GM23338 (cell line): Measurements from ENCODE around the gene ARL15. TPM values are rescaled to one million over a fixed set of nuclear protein-coding genes. Genes with fewer than 3 reads are reported as not detected.

ENCODE experiments used
- ATAC-seq: fragments of 200-7000 bp; cut with Tn5 transposase; 3 replicates; pipeline ENCODE4 v1.9.1; 2020
- DNase-seq: peaks from one replicate; pipeline ENCODE4 v3.0.0-alpha.2; 2015; ENCODE audit warnings: low spot score
- H2AFZ ChIP-seq: fragments of 200-600 bp; sonication (generic); 2 replicates; pipeline ENCODE4 v1.8.0; 2016; ENCODE audit warnings: antibody characterized with exemption, mild to moderate bottlenecking, moderate library complexity
- H3F3A ChIP-seq: fragments of 200-600 bp; sonication (generic); replicated peaks from 2 replicates; pipeline ENCODE4 v1.8.0; 2017; ENCODE audit warnings: antibody characterized with exemption, mixed run types, low read depth
- H3K27ac ChIP-seq: fragments of 200-600 bp; sonication (generic); 2 replicates; pipeline ENCODE4 v1.6.1; 2016; ENCODE audit warnings: low read depth
- H3K27me3 ChIP-seq: fragments of 200-600 bp; sonication (generic); 2 replicates; pipeline ENCODE4 v1.8.0; 2016; ENCODE audit warnings: mild to moderate bottlenecking, mixed run types, moderate library complexity; ENCODE audit not compliant: insufficient read depth
- H3K36me3 ChIP-seq: fragments of 200-600 bp; sonication (generic); 2 replicates; pipeline ENCODE4 v1.8.0; 2016; ENCODE audit warnings: mild to moderate bottlenecking; ENCODE audit not compliant: insufficient read depth
- H3K4me1 ChIP-seq: fragments of 200-600 bp; sonication (generic); 2 replicates; pipeline ENCODE4 v1.8.0; 2016; ENCODE audit warnings: mild to moderate bottlenecking, moderate library complexity; ENCODE audit not compliant: insufficient read depth
- H3K4me2 ChIP-seq: fragments of 200-600 bp; sonication (generic); 2 replicates; pipeline ENCODE4 v1.7.1; 2017; ENCODE audit warnings: mixed run types
- H3K4me3 ChIP-seq: fragments of 200-600 bp; sonication (generic); 2 replicates; pipeline ENCODE4 v1.6.1; 2016; ENCODE audit warnings: mixed run types
- H3K79me2 ChIP-seq: fragments of 200-600 bp; sonication (generic); replicated peaks from 2 replicates; pipeline ENCODE4 v1.8.0; 2017; ENCODE audit warnings: mild to moderate bottlenecking; ENCODE audit not compliant: insufficient read depth
- H3K9me2 ChIP-seq: fragments of 200-600 bp; sonication (generic); 2 replicates; pipeline ENCODE4 v1.8.0; 2017; ENCODE audit not compliant: insufficient read depth
- H4K20me1 ChIP-seq: fragments of 200-600 bp; sonication (generic); replicated peaks from 2 replicates; pipeline ENCODE4 v1.8.0; 2017; ENCODE audit warnings: mild to moderate bottlenecking; ENCODE audit not compliant: insufficient read depth
- H3K27ac Mint-ChIP-seq: 2 replicates; pipeline ENCODE4 v1.8.0; 2020; ENCODE audit warnings: inconsistent platforms, mild to moderate bottlenecking, moderate library complexity, mixed read lengths
- H3K27me3 Mint-ChIP-seq: 3 replicates; pipeline ENCODE4 v1.8.0; 2022; ENCODE audit warnings: low read depth, mild to moderate bottlenecking, moderate library complexity, mixed read lengths, inconsistent platforms; ENCODE audit not compliant: insufficient read depth, poor library complexity
- H3K36me3 Mint-ChIP-seq: 3 replicates; pipeline ENCODE4 v1.8.0; 2021; ENCODE audit warnings: low read depth, mild to moderate bottlenecking, inconsistent platforms, moderate library complexity, mixed read lengths
- H3K4me1 Mint-ChIP-seq: 3 replicates; pipeline ENCODE4 v1.8.0; 2020; ENCODE audit warnings: mild to moderate bottlenecking, inconsistent platforms, mixed read lengths
- H3K4me3 Mint-ChIP-seq: 3 replicates; pipeline ENCODE4 v1.8.0; 2021; ENCODE audit warnings: moderate library complexity, mild to moderate bottlenecking, inconsistent platforms, mixed read lengths
- H3K9me3 Mint-ChIP-seq: 3 replicates; pipeline ENCODE4 v1.8.0; 2020; ENCODE audit warnings: moderate library complexity, mild to moderate bottlenecking, inconsistent platforms, mixed read lengths
- ETS1 ChIP-seq: IDR thresholded peaks from 2 replicates; pipeline ENCODE4 v1.6.1; 2016; ENCODE audit warnings: antibody characterized with exemption
- EZH2phosphoT487 ChIP-seq: fragments of 200-600 bp; sonication (generic); IDR thresholded peaks from one replicate; pipeline ENCODE4 v1.8.1; 2018; ENCODE audit warnings: antibody characterized with exemption; ENCODE audit not compliant: unreplicated experiment
- JUNB ChIP-seq: IDR thresholded peaks from one replicate; pipeline ENCODE4 v1.6.1; 2016; ENCODE audit warnings: antibody characterized with exemption; ENCODE audit not compliant: unreplicated experiment
- STAT1 ChIP-seq: IDR thresholded peaks from one replicate; pipeline ENCODE4 v1.6.1; 2016; ENCODE audit warnings: antibody characterized with exemption; ENCODE audit not compliant: unreplicated experiment
- ZNF331 ChIP-seq: fragments of 250-450 bp; sonication (Bioruptor Pico); IDR thresholded peaks from 2 replicates; pipeline ENCODE4 v1.5.0; 2020; ENCODE audit warnings: low read depth, mild to moderate bottlenecking, moderate library complexity
- polyA plus RNA-seq: library from polyadenylated mRNA; unstranded; fragments of >200 nt; fragmentation: Nextera tagmentation; extraction: Ambion mirVana; gene quantifications from 2 replicates; pipeline ENCODE4 v1.2.1, GENCODE V29; 2016
- total RNA-seq: library from RNA; depleted of rRNA; stranded (reverse); fragments of >200 nt; shearing (Covaris generic); gene quantifications from 2 replicates; pipeline ENCODE4 v1.2.3, GENCODE V29; 2014
- TF ChIP-seq, protein P1 (sequence below): fragments of 250-450 bp; sonication (Bioruptor Pico); IDR thresholded peaks from 2 replicates; pipeline ENCODE4 v1.5.0; 2020; ENCODE audit warnings: mild to moderate bottlenecking, moderate library complexity
- TF ChIP-seq, protein P2 (sequence below), 2 experiments: fragments of 200-600 bp in 1 of 2; sonication (generic) in 1 of 2; conservative IDR thresholded peaks; 2 replicates each; pipeline versions ENCODE4 v1.5.1 to v1.6.1; 2016 to 2017; ENCODE audit warnings: antibody characterized with exemption in 2 of 2, low read depth in 2 of 2, mild to moderate bottlenecking in 2 of 2, moderate library complexity in 1 of 2

Gene ARL15
- total and polyA plus RNA-seq, 2 experiments from 2014 or later, result 13.0 to 54.0 TPM

DNA sequence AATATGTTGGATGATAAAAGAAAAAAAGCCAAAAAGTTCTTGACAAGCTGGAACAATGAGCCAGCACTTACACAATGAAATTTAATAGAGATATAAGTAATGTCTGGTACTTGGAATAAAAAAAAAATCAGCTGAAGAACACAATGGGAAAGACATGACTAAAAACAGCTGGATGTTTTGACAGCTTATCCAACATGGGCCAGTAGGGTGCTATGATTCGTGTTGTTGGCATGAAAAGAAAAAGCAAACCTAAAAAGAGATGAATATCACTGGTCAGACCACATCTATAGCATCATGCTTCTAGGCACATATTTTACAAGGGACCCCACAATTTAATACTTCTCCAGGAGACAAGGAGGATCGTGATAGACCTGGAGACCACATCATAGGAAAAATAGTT, 175.3 kb downstream of the ARL15 start (continued):
- TF ChIP-seq, protein P1, sequence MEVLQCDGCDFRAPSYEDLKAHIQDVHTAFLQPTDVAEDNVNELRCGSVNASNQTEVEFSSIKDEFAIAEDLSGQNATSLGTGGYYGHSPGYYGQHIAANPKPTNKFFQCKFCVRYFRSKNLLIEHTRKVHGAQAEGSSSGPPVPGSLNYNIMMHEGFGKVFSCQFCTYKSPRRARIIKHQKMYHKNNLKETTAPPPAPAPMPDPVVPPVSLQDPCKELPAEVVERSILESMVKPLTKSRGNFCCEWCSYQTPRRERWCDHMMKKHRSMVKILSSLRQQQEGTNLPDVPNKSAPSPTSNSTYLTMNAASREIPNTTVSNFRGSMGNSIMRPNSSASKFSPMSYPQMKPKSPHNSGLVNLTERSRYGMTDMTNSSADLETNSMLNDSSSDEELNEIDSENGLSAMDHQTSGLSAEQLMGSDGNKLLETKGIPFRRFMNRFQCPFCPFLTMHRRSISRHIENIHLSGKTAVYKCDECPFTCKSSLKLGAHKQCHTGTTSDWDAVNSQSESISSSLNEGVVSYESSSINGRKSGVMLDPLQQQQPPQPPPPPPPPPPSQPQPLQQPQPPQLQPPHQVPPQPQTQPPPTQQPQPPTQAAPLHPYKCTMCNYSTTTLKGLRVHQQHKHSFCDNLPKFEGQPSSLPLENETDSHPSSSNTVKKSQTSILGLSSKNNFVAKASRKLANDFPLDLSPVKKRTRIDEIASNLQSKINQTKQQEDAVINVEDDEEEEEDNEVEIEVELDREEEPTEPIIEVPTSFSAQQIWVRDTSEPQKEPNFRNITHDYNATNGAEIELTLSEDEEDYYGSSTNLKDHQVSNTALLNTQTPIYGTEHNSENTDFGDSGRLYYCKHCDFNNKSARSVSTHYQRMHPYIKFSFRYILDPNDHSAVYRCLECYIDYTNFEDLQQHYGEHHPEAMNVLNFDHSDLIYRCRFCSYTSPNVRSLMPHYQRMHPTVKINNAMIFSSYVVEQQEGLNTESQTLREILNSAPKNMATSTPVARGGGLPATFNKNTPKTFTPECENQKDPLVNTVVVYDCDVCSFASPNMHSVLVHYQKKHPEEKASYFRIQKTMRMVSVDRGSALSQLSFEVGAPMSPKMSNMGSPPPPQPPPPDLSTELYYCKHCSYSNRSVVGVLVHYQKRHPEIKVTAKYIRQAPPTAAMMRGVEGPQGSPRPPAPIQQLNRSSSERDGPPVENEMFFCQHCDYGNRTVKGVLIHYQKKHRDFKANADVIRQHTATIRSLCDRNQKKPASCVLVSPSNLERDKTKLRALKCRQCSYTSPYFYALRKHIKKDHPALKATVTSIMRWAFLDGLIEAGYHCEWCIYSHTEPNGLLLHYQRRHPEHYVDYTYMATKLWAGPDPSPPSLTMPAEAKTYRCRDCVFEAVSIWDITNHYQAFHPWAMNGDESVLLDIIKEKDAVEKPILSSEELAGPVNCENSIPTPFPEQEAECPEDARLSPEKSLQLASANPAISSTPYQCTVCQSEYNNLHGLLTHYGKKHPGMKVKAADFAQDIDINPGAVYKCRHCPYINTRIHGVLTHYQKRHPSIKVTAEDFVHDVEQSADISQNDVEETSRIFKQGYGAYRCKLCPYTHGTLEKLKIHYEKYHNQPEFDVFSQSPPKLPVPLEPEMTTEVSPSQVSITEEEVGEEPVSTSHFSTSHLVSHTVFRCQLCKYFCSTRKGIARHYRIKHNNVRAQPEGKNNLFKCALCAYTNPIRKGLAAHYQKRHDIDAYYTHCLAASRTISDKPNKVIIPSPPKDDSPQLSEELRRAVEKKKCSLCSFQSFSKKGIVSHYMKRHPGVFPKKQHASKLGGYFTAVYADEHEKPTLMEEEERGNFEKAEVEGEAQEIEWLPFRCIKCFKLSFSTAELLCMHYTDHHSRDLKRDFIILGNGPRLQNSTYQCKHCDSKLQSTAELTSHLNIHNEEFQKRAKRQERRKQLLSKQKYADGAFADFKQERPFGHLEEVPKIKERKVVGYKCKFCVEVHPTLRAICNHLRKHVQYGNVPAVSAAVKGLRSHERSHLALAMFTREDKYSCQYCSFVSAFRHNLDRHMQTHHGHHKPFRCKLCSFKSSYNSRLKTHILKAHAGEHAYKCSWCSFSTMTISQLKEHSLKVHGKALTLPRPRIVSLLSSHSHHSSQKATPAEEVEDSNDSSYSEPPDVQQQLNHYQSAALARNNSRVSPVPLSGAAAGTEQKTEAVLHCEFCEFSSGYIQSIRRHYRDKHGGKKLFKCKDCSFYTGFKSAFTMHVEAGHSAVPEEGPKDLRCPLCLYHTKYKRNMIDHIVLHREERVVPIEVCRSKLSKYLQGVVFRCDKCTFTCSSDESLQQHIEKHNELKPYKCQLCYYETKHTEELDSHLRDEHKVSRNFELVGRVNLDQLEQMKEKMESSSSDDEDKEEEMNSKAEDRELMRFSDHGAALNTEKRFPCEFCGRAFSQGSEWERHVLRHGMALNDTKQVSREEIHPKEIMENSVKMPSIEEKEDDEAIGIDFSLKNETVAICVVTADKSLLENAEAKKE (CRISPR knock-in tag), result no peak

DNA sequence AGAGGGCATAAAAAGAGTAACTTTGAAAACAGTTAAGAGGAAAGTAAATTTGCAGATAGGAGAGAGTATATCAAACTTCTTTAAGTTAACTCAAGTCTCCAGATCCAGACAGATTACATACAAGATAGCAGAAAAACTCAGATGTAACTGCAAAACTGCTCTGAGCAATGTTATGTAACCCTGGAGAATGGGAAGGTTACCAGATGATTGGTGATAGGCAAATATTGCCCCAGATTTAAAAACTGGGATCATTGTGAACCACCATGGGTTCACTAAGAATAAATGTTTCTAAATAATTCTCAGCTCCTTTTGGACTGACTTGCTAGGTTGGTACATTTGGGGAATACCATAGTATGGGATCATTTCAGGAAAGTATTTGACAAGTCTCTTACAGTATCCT, 176.5 kb downstream of the ARL15 start:
- H3K4me1 ChIP-seq, result no peaks in the 10 kb centered on the region
- Mint-ChIP-seq H3K27ac (no peak overlapping the region), H3K36me3 (no peaks in the 10 kb centered on the region; the same call in 2 of the 3 replicates), H3K4me3 (no peak overlapping the region), H3K9me3 (no peaks in the 10 kb centered on the region), H3K27me3 (no peaks in the 10 kb centered on the region), H3K4me1 (no peaks in the 10 kb centered on the region)
- no peaks in the 10 kb centered on the region for H3K79me2 ChIP-seq
- H3K36me3 ChIP-seq, result no peaks in the 10 kb centered on the region
- no peaks in the 10 kb centered on the region for H3K9me2 ChIP-seq
- H3K27ac ChIP-seq, result no peak overlapping the region
- no peaks in the 10 kb centered on the region for H3K27me3 ChIP-seq
- DNase-seq (no peak), ATAC-seq (no peak)
- H2AFZ ChIP-seq, result no peak overlapping the region
- no peak overlapping the region for H3K4me2 ChIP-seq
- no peaks in the 10 kb centered on the region for H4K20me1 ChIP-seq
- H3F3A ChIP-seq, result no peaks in the 10 kb centered on the region
- no peak overlapping the region for H3K4me3 ChIP-seq
- no peak for TF ChIP-seq EZH2phosphoT487
- TF ChIP-seq, protein P2, sequence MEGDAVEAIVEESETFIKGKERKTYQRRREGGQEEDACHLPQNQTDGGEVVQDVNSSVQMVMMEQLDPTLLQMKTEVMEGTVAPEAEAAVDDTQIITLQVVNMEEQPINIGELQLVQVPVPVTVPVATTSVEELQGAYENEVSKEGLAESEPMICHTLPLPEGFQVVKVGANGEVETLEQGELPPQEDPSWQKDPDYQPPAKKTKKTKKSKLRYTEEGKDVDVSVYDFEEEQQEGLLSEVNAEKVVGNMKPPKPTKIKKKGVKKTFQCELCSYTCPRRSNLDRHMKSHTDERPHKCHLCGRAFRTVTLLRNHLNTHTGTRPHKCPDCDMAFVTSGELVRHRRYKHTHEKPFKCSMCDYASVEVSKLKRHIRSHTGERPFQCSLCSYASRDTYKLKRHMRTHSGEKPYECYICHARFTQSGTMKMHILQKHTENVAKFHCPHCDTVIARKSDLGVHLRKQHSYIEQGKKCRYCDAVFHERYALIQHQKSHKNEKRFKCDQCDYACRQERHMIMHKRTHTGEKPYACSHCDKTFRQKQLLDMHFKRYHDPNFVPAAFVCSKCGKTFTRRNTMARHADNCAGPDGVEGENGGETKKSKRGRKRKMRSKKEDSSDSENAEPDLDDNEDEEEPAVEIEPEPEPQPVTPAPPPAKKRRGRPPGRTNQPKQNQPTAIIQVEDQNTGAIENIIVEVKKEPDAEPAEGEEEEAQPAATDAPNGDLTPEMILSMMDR (conservative IDR thresholded peaks at IDR 0.05; ENCODE audit: low read depth in 2 of 2), result no peak
- TF ChIP-seq STAT1, result no peak
- no peak for TF ChIP-seq ETS1
- no peak for TF ChIP-seq ZNF331 (CRISPR knock-in tag)
- TF ChIP-seq, protein P1 (CRISPR knock-in tag), result no peak
- no peak for TF ChIP-seq JUNB
